A549 (cell line): ENCODE measurements around the gene FIGN.

Source experiments
- CEBPB ChIP-seq, 2 experiments: fragments of >200 bp in 1 of 2; sonication (Bioruptor Twin) in 1 of 2; formaldehyde crosslinking in 1 of 2; IDR thresholded peaks; 2 replicates each; pipeline ENCODE4 v1.6.1; 2012 to 2016
- CTCF ChIP-seq: fragments of >200 bp; sonication (Bioruptor Twin); formaldehyde crosslinking; IDR thresholded peaks from 3 replicates; pipeline ENCODE4 v1.5.1; 2016
- ELK1 ChIP-seq: fragments of 150-350 bp; IDR thresholded peaks from 2 replicates; pipeline ENCODE4 v1.6.1; 2014; ENCODE audit warnings: low read depth, mild to moderate bottlenecking, low read length
- HMGXB4 ChIP-seq: fragments of 250-450 bp; sonication (Bioruptor Pico); IDR thresholded peaks from 2 replicates; pipeline ENCODE4 v1.5.0; 2021; ENCODE audit warnings: mild to moderate bottlenecking, moderate library complexity, borderline replicate concordance
- MAX ChIP-seq: IDR thresholded peaks from 2 replicates; pipeline ENCODE4 v1.6.1; 2012
- NR3C1 ChIP-seq: fragments of >200 bp; sonication (Bioruptor Twin); formaldehyde crosslinking; IDR thresholded peaks from 3 replicates; pipeline ENCODE4 v1.6.1; 2017
- RFX5 ChIP-seq: fragments of 450-650 bp; IDR thresholded peaks from 2 replicates; pipeline ENCODE4 v1.7.1; 2014; ENCODE audit warnings: antibody characterized with exemption, mild to moderate bottlenecking, moderate library complexity
- ZSCAN20 ChIP-seq: fragments of 250-450 bp; sonication (Bioruptor Pico); IDR thresholded peaks from 2 replicates; pipeline ENCODE4 v1.8.0; 2022; ENCODE audit warnings: mild to moderate bottlenecking, moderate library complexity

- TF ChIP-seq ZSCAN20 = no peak
- TF ChIP-seq CTCF = no peak
- TF ChIP-seq NR3C1 = no peak
- no peak for TF ChIP-seq ELK1
- TF ChIP-seq CEBPB (IDR thresholded peaks at IDR 0.05) = no peak
- no peak for TF ChIP-seq RFX5
- TF ChIP-seq MAX = no peak
- TF ChIP-seq HMGXB4 (CRISPR knock-in tag) = no peak
These were observed 32.4 kb downstream of the FIGN start for GRCh38 chr2:163703386-163703785.
